Natural killer cell (primary cell): ENCODE results near the gene CFP. TPM values are rescaled to one million over a fixed set of nuclear protein-coding genes. Genes with fewer than 3 reads are reported as not detected.
A peak's percentile ranks its signal among the peaks of the same experiment; 100 is the strongest.

ENCODE experiments used
- ATAC-seq, 3 donors: fragments of 150-1000 bp in 2 of 3; fragments of 200-7000 bp in 1 of 3; cut with Tn5 transposase; 1 replicate in 1 of 3; 2 replicates in 2 of 3; pipeline ENCODE4 v1.10.0; 2021; ENCODE audit warnings: mild to moderate bottlenecking in 2 of 3, moderate library complexity in 2 of 3
- DNase-seq, 2 donors: peaks; one replicate each; pipeline versions ENCODE4 v3.0.0 to v3.0.0-alpha.2; 2013 to 2021; ENCODE audit warnings: mixed read lengths in 1 of 2
- H3K27ac ChIP-seq: one replicate; pipeline ENCODE4 v1.5.1; 2013; ENCODE audit warnings: mild to moderate bottlenecking, low read length
- H3K27me3 ChIP-seq: one replicate; pipeline ENCODE4 v1.6.1; 2013; ENCODE audit warnings: low read length; ENCODE audit not compliant: control insufficient read depth, insufficient read depth
- H3K36me3 ChIP-seq: one replicate; pipeline ENCODE4 v1.6.1; 2013; ENCODE audit warnings: low read length; ENCODE audit not compliant: control insufficient read depth, insufficient read depth
- H3K4me1 ChIP-seq: one replicate; pipeline ENCODE4 v1.6.1; 2013; ENCODE audit warnings: low read length; ENCODE audit not compliant: control insufficient read depth, insufficient read depth
- H3K4me3 ChIP-seq: one replicate; pipeline ENCODE4 v1.5.1; 2013; ENCODE audit warnings: low read length
- H3K9me3 ChIP-seq: one replicate; pipeline ENCODE4 v1.6.1; 2013; ENCODE audit warnings: low read length; ENCODE audit not compliant: control insufficient read depth, insufficient read depth
- H3K27ac Mint-ChIP-seq, 2 donors: one replicate each; pipeline ENCODE4 v1.8.0; 2022; ENCODE audit warnings: mild to moderate bottlenecking in 2 of 2, mixed read lengths in 2 of 2, moderate library complexity in 1 of 2
- H3K27me3 Mint-ChIP-seq, 2 donors: one replicate each; pipeline ENCODE4 v1.8.0; 2022; ENCODE audit warnings: low read depth in 2 of 2, mixed read lengths in 2 of 2
- H3K36me3 Mint-ChIP-seq: one replicate; pipeline ENCODE4 v1.8.0; 2022; ENCODE audit warnings: mixed read lengths
- H3K4me1 Mint-ChIP-seq, 2 donors: one replicate each; pipeline ENCODE4 v1.8.0; 2022; ENCODE audit warnings: mixed read lengths in 2 of 2
- H3K4me3 Mint-ChIP-seq: one replicate; pipeline ENCODE4 v1.8.0; 2022; ENCODE audit warnings: mild to moderate bottlenecking, moderate library complexity, mixed read lengths
- H3K9me3 Mint-ChIP-seq, 2 donors: one replicate each; pipeline ENCODE4 v1.8.0; 2022; ENCODE audit warnings: mixed read lengths in 2 of 2
- WGBS: methylation state at CpG from one replicate; pipeline ENCODE4 v1.1.7; 2013; ENCODE audit warnings: missing lambda C conversion rate; ENCODE audit not compliant: insufficient coverage; 5-methylcytosine and 5-hydroxymethylcytosine counted together
- intact Hi-C: fragments of 100-400 bp; cut with micrococcal nuclease; formaldehyde crosslinking; loops from one replicate; pipeline ENCODE4 v1.14.2; 2022
- total RNA-seq, 4 donors: library from RNA; stranded (reverse); fragments of 120-200 nt in 1 of 4; gene quantifications; one replicate each; pipeline versions ENCODE4 v1.2.3 to v1.2.4, GENCODE V29; 2013 to 2022
- TF ChIP-seq, protein P1 (sequence below): fragments of 200-600 bp; IDR thresholded peaks from one replicate; pipeline ENCODE4 v1.8.0; 2022; ENCODE audit warnings: antibody characterized with exemption

Gene CFP
- total RNA-seq, 3 donors from 2014 or later (not counting 1 experiment from before 2014, with no cell fraction given) = 9.0 to 21.1 (median 19.3) TPM

DNA sequence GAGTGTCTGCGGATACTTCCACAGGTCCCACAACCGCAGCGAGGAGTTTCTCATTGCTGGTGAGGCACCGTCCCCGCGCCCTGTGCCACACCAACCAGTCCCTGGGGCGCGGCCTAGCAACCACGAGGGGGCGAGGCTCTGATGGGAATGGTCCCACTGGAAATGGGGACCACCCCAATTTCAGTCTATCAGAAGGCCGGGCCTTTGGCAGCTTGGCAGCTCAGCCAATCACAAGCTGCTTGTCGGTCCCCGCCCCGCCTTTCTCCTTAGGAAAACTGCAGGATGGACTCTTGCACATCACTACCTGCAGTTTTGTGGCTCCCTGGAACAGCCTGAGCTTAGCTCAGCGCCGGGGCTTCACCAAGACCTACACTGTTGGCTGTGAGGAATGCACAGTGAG lies 44.5 kb downstream of the CFP start:
- no peak for ATAC-seq
- Histone ChIP-seq H3K4me3 (no peak overlapping the region), H3K9me3 (no peaks in the 10 kb centered on the region), H3K4me1 (peaks cover 29% of the 10 kb centered on the region), H3K27me3 (no peaks in the 10 kb centered on the region), H3K36me3 (no peaks in the 10 kb centered on the region), H3K27ac (no peak overlapping the region)
- intact Hi-C loops = no loop called here
- TF ChIP-seq, protein P1, sequence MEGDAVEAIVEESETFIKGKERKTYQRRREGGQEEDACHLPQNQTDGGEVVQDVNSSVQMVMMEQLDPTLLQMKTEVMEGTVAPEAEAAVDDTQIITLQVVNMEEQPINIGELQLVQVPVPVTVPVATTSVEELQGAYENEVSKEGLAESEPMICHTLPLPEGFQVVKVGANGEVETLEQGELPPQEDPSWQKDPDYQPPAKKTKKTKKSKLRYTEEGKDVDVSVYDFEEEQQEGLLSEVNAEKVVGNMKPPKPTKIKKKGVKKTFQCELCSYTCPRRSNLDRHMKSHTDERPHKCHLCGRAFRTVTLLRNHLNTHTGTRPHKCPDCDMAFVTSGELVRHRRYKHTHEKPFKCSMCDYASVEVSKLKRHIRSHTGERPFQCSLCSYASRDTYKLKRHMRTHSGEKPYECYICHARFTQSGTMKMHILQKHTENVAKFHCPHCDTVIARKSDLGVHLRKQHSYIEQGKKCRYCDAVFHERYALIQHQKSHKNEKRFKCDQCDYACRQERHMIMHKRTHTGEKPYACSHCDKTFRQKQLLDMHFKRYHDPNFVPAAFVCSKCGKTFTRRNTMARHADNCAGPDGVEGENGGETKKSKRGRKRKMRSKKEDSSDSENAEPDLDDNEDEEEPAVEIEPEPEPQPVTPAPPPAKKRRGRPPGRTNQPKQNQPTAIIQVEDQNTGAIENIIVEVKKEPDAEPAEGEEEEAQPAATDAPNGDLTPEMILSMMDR = no peak
- H3K4me1 Mint-ChIP-seq = peaks cover 20 to 39% of the 10 kb centered on the region in 2 donors
- no peak overlapping the region for H3K27ac Mint-ChIP-seq
- DNase-seq = no peak
- H3K9me3 Mint-ChIP-seq = no peaks in the 10 kb centered on the region
- H3K27me3 Mint-ChIP-seq = no peaks in the 10 kb centered on the region
- 95% methylated on average over 16 of the region's 16 CpGs for WGBS
- no peaks in the 10 kb centered on the region for H3K36me3 Mint-ChIP-seq
- H3K4me3 Mint-ChIP-seq = no peak overlapping the region

DNA sequence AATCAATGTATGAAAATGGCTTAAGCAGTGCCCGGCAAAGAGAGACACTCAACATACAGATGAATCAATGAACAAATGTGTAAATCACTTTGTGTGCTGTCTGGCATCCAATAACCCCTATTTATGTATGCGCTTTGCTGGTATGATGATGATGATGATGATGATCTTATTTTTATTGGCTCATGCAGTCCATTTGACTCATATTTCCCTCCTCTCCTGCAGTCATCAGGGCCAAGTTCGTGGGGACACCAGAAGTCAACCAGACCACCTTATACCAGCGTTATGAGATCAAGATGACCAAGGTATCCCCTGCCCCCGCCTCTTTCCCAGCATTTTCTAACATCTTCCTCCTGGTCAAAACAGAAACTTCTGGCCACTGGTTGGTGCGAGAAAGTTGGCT lies 45.0 kb downstream of the CFP start:
- peaks cover 20 to 39% of the 10 kb centered on the region in 2 donors for H3K4me1 Mint-ChIP-seq
- H3K4me3 ChIP-seq = no peak overlapping the region
- H3K4me1 ChIP-seq = peaks cover 29% of the 10 kb centered on the region
- no peaks in the 10 kb centered on the region for H3K9me3 Mint-ChIP-seq
- no peaks in the 10 kb centered on the region for H3K27me3 ChIP-seq
- DNase-seq (no peak), ATAC-seq (no peak)
- no peaks in the 10 kb centered on the region for H3K36me3 ChIP-seq
- H3K9me3 ChIP-seq = no peaks in the 10 kb centered on the region
- no peak overlapping the region for H3K4me3 Mint-ChIP-seq
- intact Hi-C loops = loop anchor here (5.0 kb wide), 1 partner anchor 37 kb away; no protein-coding TSS in a partner anchor
- TF ChIP-seq, protein P1 = no peak
- no peaks in the 10 kb centered on the region for H3K36me3 Mint-ChIP-seq
- no peak overlapping the region for H3K27ac ChIP-seq
- H3K27me3 Mint-ChIP-seq = no peaks in the 10 kb centered on the region
- 81% methylated on average over 4 of the region's 6 CpGs for WGBS
- H3K27ac Mint-ChIP-seq = no peak overlapping the region

DNA sequence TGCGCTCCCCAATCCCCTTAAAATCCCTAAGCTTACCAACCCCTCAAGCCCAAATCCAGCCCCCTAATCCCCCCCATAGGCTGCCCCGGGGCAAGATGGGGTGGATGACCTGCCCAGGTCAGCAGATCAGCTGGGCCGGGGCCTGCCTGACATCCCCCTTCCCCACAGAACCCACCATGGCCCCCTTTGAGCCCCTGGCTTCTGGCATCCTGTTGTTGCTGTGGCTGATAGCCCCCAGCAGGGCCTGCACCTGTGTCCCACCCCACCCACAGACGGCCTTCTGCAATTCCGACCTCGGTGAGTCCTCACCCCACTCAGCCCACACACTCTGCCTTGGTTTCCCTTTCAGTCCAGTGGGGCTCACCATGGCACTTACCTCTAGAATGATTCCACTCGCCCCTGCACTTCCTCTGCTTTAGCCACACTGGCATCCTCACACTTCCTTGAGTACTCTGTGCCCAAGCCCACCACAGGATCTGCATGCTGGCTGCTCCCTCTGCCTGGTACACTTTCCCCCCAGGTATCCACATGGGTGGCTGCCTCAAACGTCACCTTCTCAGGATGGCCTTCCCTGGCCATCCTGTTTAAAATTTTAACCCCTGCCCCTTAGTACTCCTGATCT lies 46.4 kb downstream of the CFP start:
- intact Hi-C loops = loop anchor here (5.0 kb wide), 1 partner anchor 36 kb away; no protein-coding TSS in a partner anchor
- H3K36me3 ChIP-seq = no peaks in the 10 kb centered on the region
- TF ChIP-seq, protein P1 = no peak

More for the DNA sequence above, 46.4 kb downstream of the CFP start:
- H3K4me1 ChIP-seq = peaks cover 29% of the 10 kb centered on the region
- Mint-ChIP-seq H3K4me3 (peak overlapping the region; percentile 61), H3K9me3 (no peaks in the 10 kb centered on the region), H3K4me1 (peaks cover 20 to 39% of the 10 kb centered on the region in 2 donors), H3K27ac (peak overlapping the region in 1 of 2 donors; percentile 88), H3K27me3 (peaks cover 0 to under 1% of the 10 kb centered on the region in 2 donors), H3K36me3 (no peaks in the 10 kb centered on the region)
- DNase-seq = no peak
- no peak overlapping the region for H3K27ac ChIP-seq
- H3K9me3 ChIP-seq = no peaks in the 10 kb centered on the region
- no peak for ATAC-seq
- no peaks in the 10 kb centered on the region for H3K27me3 ChIP-seq
- no peak overlapping the region for H3K4me3 ChIP-seq
- WGBS = 36% methylated on average over 7 of the region's 8 CpGs
